ENCODE data around the gene CD79B.

DNA sequence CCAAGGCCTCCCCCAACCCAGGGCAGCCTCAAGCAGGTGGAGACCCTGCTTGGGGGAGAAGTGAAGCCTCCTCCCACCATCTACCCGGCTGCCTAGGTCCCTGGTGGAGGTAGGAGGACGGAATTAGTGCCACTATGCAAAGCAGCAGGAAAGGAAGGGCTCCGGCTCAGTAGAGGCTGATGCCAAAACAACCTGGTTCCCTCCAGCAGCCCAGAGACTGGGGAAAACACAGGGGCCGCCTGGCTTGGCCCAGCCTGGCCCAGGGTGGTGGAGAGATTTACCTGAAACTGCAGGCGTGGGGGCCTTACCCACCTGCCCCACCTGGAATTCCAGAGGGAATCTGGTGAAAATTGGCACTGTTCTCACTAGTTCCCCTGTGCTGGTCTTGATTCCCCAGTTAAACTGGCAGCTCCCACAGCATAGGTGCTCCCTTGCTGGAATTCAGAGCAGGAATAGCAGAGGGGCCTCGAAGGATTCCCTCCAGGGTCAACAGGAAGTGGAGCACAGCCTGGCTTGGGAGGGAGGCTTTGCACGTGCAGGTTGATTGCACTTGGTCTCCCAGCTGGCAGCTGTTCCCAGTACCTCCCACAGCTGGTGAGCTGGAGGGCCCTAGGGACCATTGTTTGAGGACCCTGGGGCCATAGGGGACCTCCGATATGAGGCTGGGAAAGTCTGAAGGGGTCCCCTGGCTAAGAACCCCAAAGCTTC lies 4.5 kb downstream of the CD79B start:
- TF ChIP-seq TSHZ2 (CRISPR knock-in tag; IDR thresholded peaks at IDR 0.05) (no peak), PPARA (CRISPR knock-in tag; IDR thresholded peaks at IDR 0.05; ENCODE audit: borderline replicate concordance) (no peak), PATZ1 (CRISPR knock-in tag; IDR thresholded peaks at IDR 0.05; ENCODE audit: borderline replicate concordance) (no peak), CREB5 (CRISPR knock-in tag; IDR thresholded peaks at IDR 0.05; ENCODE audit: low read depth) (no peak), OSR1 (CRISPR knock-in tag; IDR thresholded peaks at IDR 0.05) (no peak), TCF4 (CRISPR knock-in tag; IDR thresholded peaks at IDR 0.05; ENCODE audit: borderline replicate concordance) (no peak), ZFP30 (CRISPR knock-in tag; IDR thresholded peaks at IDR 0.05) (no peak), ISL1 (CRISPR knock-in tag; IDR thresholded peaks at IDR 0.05) (no peak)
- TF ChIP-seq, protein P1, sequence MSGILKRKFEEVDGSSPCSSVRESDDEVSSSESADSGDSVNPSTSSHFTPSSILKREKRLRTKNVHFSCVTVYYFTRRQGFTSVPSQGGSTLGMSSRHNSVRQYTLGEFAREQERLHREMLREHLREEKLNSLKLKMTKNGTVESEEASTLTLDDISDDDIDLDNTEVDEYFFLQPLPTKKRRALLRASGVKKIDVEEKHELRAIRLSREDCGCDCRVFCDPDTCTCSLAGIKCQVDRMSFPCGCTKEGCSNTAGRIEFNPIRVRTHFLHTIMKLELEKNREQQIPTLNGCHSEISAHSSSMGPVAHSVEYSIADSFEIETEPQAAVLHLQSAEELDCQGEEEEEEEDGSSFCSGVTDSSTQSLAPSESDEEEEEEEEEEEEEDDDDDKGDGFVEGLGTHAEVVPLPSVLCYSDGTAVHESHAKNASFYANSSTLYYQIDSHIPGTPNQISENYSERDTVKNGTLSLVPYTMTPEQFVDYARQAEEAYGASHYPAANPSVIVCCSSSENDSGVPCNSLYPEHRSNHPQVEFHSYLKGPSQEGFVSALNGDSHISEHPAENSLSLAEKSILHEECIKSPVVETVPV (CRISPR knock-in tag; IDR thresholded peaks at IDR 0.05): no peak
